Erythroblast (primary cell): Measurements from ENCODE around the gene FGF22.

Source experiments
- GATA1 ChIP-seq: IDR thresholded peaks from 2 replicates; pipeline ENCODE4 v1.6.1; 2011; ENCODE audit warnings: low read depth, mild to moderate bottlenecking, control low read depth, low read length, moderate library complexity
- POLR2A ChIP-seq: IDR thresholded peaks from 2 replicates; pipeline ENCODE4 v1.6.1; 2011; ENCODE audit warnings: mild to moderate bottlenecking, low read length

DNA sequence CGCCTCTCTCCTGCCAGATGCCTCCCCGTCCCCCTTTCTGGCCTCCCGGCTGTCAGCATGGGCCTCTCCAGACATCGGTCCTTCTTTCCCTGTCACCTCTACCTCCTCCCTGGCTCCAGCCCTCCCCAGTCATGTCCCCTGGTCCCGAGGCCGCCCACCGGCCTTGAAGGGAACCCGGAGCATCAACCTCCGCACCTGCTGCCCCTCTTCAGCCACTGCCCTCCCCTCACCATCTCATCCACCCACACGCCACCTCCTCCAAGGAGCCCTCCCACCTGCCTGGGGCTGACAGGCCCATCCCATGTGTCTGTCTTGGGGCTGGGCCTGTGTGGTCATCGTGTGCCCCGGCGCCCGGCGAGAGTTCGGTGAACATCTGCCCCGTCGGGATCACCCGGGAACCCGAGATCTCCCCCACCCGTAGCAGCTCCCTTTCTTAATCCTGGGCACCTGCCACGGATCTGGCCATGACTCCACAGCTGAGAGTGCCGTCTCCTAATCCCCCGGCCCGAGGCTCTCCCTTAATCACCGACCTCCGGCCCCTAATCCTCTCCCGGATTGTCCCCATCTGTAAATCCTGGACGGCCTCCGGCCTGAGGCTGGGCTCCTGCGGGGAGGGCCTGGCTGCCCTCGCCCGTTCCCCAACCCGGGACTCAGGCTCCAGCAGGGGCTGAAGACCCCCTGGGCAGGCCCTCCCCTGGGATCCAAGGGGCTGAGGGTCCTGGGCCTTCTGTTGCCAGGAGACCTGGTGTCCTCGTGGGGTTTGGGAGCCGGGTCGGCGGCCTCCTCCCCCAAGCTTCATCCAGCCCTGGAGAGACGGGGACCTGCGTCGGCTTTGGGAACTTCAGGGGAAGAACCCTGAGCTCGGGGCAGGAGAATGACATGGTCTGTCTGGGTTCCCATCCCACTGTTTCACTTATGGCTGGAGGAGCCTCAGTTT is 44.1 kb upstream of the FGF22 start:
- TF ChIP-seq POLR2A = no peak
- TF ChIP-seq GATA1 = no peak
